Activated CD4-positive, alpha-beta T cell treated with anti-CD3 and anti-CD28 coated beads, Interleukin-2, amount 50 U/mL, for 16 hours (primary cell): ENCODE data around the gene PLXNA3.
A peak's percentile ranks its signal among the peaks of the same experiment; 100 is the strongest.

Experiments
- DNase-seq: peaks from one replicate; pipeline ENCODE4 v3.0.0-alpha.2; 2020

The PLXNA3 gene

GRCh38 chrX:154462396-154462795, 4.3 kb downstream of the PLXNA3 start:
- DNase-seq: no peak

- no peak for DNase-seq
Measured at GRCh38 chrX:154463611-154464220, 5.6 kb downstream of the PLXNA3 start.

GRCh38 chrX:154464806-154465365, 6.8 kb downstream of the PLXNA3 start:
- no peak for DNase-seq

- no peak for DNase-seq
Measured at GRCh38 chrX:154465601-154466000, 7.5 kb downstream of the PLXNA3 start.

- DNase-seq: no peak
Measured at GRCh38 chrX:154466036-154466435, 8.0 kb downstream of the PLXNA3 start.

- DNase-seq: no peak
Measured at GRCh38 chrX:154466907-154467306, 8.8 kb downstream of the PLXNA3 start.

- no peak for DNase-seq
Measured at GRCh38 chrX:154467556-154467955, 9.5 kb downstream of the PLXNA3 start.

GRCh38 chrX:154468217-154468616, 10.1 kb downstream of the PLXNA3 start:
- DNase-seq: no peak

- no peak for DNase-seq
Measured at GRCh38 chrX:154469114-154469513, 11.0 kb downstream of the PLXNA3 start.

- no peak for DNase-seq
Measured at GRCh38 chrX:154469880-154470279, 11.8 kb downstream of the PLXNA3 start.

- DNase-seq: no peak
Measured at GRCh38 chrX:154470434-154470833, 12.4 kb downstream of the PLXNA3 start.

- DNase-seq: no peak
Measured at GRCh38 chrX:154470914-154471568, 13.0 kb downstream of the PLXNA3 start.

GRCh38 chrX:154471839-154472684, 14.0 kb downstream of the PLXNA3 start:
- no peak for DNase-seq

GRCh38 chrX:154472685-154473632, 14.9 kb downstream of the PLXNA3 start:
- DNase-seq: no peak

GRCh38 chrX:154473683-154474082, 15.6 kb downstream of the PLXNA3 start:
- DNase-seq: no peak

GRCh38 chrX:154476821-154477220, 18.7 kb downstream of the PLXNA3 start:
- DNase-seq: no peak

GRCh38 chrX:154477891-154478477, 19.9 kb downstream of the PLXNA3 start:
- DNase-seq: no peak

GRCh38 chrX:154478728-154479622, 20.9 kb downstream of the PLXNA3 start, which contains the start of gene LAGE3:
Gene LAGE3, minus strand, starts transcription at chrX:154479281. Its CDS starts 366 bp downstream, at chrX:154478915.
- DNase-seq: peak; percentile 94

- no peak for DNase-seq
Measured at GRCh38 chrX:154481195-154481594, 23.1 kb downstream of the PLXNA3 start.

GRCh38 chrX:154481911-154482601, 24.0 kb downstream of the PLXNA3 start:
- DNase-seq: no peak
